Neural cell (in vitro differentiated cells): ENCODE results near the gene NPM3. TPM values are rescaled to one million over a fixed set of nuclear protein-coding genes. Genes with fewer than 3 reads are reported as not detected.

Experiments
- H2AFZ ChIP-seq: fragments of 200-600, 300-800 bp; sonication (generic), shearing (Covaris generic); 2 replicates; pipeline ENCODE4 v1.6.0; 2014; ENCODE audit warnings: low read depth, mild to moderate bottlenecking, antibody characterized with exemption, low read length, moderate library complexity
- H3F3A ChIP-seq: fragments of 200-600 bp; shearing (Covaris generic); 2 replicates; pipeline ENCODE4 v1.6.1; 2016; ENCODE audit warnings: mild to moderate bottlenecking, moderate library complexity, mixed read lengths, antibody characterized with exemption, low read length; ENCODE audit not compliant: insufficient read depth, poor library complexity, severe bottlenecking
- H3K27ac ChIP-seq: fragments of 200-600, 300-800 bp; sonication (generic), shearing (Covaris generic); 2 replicates; pipeline ENCODE4 v1.5.1; 2014; ENCODE audit warnings: mild to moderate bottlenecking, low read length, moderate library complexity
- H3K27me3 ChIP-seq: fragments of 300-800, 200-600 bp; sonication (generic), shearing (Covaris generic); 2 replicates; pipeline ENCODE4 v1.6.0; 2014; ENCODE audit warnings: mild to moderate bottlenecking, low read depth, low read length, moderate library complexity; ENCODE audit not compliant: insufficient read depth
- H3K36me3 ChIP-seq: fragments of 300-800, 200-600 bp; sonication (generic), shearing (Covaris generic); 2 replicates; pipeline ENCODE4 v1.5.1; 2014; ENCODE audit warnings: mild to moderate bottlenecking, antibody characterized with exemption, low read length, moderate library complexity; ENCODE audit not compliant: insufficient read depth
- H3K4me2 ChIP-seq: fragments of 300-800, 200-600 bp; sonication (generic), shearing (Covaris generic); 2 replicates; pipeline ENCODE4 v1.6.0; 2014; ENCODE audit warnings: mild to moderate bottlenecking, low read length
- H3K4me3 ChIP-seq: fragments of 300-800, 200-600 bp; sonication (generic), shearing (Covaris generic); 2 replicates; pipeline ENCODE4 v1.5.1; 2014; ENCODE audit warnings: mild to moderate bottlenecking, low read length, moderate library complexity
- H3K79me2 ChIP-seq: fragments of 200-600 bp; shearing (Covaris generic); replicated peaks from 2 replicates; pipeline ENCODE4 v1.6.0; 2014; ENCODE audit warnings: mild to moderate bottlenecking, low read length, moderate library complexity; ENCODE audit not compliant: insufficient read depth
- H3K9ac ChIP-seq: fragments of 300-800, 200-600 bp; sonication (generic), shearing (Covaris generic); 2 replicates; pipeline ENCODE4 v1.6.1; 2016; ENCODE audit warnings: mild to moderate bottlenecking, low read length, mixed read lengths
- H3K9me2 ChIP-seq: fragments of 200-600 bp; shearing (Covaris generic); 2 replicates; pipeline ENCODE4 v1.6.1; 2016; ENCODE audit warnings: mild to moderate bottlenecking, low read length, mixed read lengths; ENCODE audit not compliant: insufficient read depth
- H3K9me3 ChIP-seq: fragments of 200-600, 300-800 bp; sonication (generic), shearing (Covaris generic); 2 replicates; pipeline ENCODE4 v1.6.1; 2016; ENCODE audit warnings: mild to moderate bottlenecking, mixed run types, low read length, moderate library complexity, mixed read lengths
- H4K20me1 ChIP-seq: fragments of 200-600 bp; shearing (Covaris generic); 2 replicates; pipeline ENCODE4 v1.6.1; 2016; ENCODE audit warnings: mild to moderate bottlenecking, mixed run types; ENCODE audit not compliant: insufficient read depth
- CTCF ChIP-seq: fragments of 450-650 bp; IDR thresholded peaks from 2 replicates; pipeline ENCODE4 v1.5.1; 2014; ENCODE audit warnings: antibody characterized with exemption, mild to moderate bottlenecking, moderate library complexity; ENCODE audit not compliant: poor library complexity, severe bottlenecking
- EP300 ChIP-seq: fragments of 450-650 bp; conservative IDR thresholded peaks from 2 replicates; pipeline ENCODE4 v1.6.1; 2014; ENCODE audit warnings: antibody characterized with exemption, mild to moderate bottlenecking, moderate library complexity; ENCODE audit not compliant: poor library complexity, severe bottlenecking
- EZH2 ChIP-seq: fragments of 200-600, 300-800 bp; shearing (Covaris generic), sonication (generic); IDR thresholded peaks from 2 replicates; pipeline ENCODE4 v1.6.1; 2014; ENCODE audit warnings: antibody characterized with exemption, low read length, borderline replicate concordance, mild to moderate bottlenecking; ENCODE audit not compliant: insufficient read depth, poor library complexity, severe bottlenecking
- MXI1 ChIP-seq: fragments of 450-650 bp; conservative IDR thresholded peaks from 2 replicates; pipeline ENCODE4 v1.6.1; 2014; ENCODE audit warnings: antibody characterized with exemption, mild to moderate bottlenecking; ENCODE audit not compliant: poor library complexity, severe bottlenecking
- POLR2AphosphoS5 ChIP-seq: IDR thresholded peaks from 2 replicates; pipeline ENCODE4 v1.6.1; 2012
- RAD21 ChIP-seq: fragments of 450-650 bp; conservative IDR thresholded peaks from 2 replicates; pipeline ENCODE4 v1.6.1; 2014; ENCODE audit warnings: antibody characterized with exemption, mild to moderate bottlenecking, moderate library complexity
- REST ChIP-seq: IDR thresholded peaks from 2 replicates; pipeline ENCODE4 v1.6.1; 2012; ENCODE audit warnings: borderline replicate concordance
- SMC3 ChIP-seq: fragments of 450-650 bp; conservative IDR thresholded peaks from 2 replicates; pipeline ENCODE4 v1.6.1; 2014; ENCODE audit warnings: antibody characterized with exemption, mild to moderate bottlenecking, moderate library complexity; ENCODE audit not compliant: poor library complexity
- TAF1 ChIP-seq: IDR thresholded peaks from 2 replicates; pipeline ENCODE4 v1.6.1; 2012; ENCODE audit warnings: low read depth
- polyA plus RNA-seq: library from polyadenylated mRNA; depleted of rRNA; stranded (reverse); fragments of >200 nt; gene quantifications from 2 replicates; pipeline ENCODE4 v1.2.3, GENCODE V29; 2014

Gene NPM3
- polyA plus RNA-seq, 1 donor from 2014 or later = 53.0 TPM

DNA sequence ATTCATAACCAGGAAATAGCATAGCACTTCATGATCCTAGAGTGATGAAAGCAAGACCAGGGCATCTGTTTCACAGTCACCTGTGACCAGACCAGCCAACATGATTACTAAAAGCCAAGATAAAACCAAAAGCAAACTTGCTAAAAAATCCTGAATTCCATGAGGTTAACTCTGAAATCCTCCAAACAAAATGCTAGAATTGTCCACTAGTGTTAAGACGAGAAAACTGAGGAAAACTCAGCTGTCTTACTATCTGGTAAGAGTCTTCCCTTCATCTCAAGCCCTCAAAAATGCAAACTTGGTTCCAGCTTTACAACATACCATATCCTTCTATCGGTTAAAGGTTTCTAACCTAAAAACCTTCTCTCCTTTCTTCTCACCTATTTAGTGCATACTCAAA is 1.3 kb upstream of the NPM3 start:
- Histone ChIP-seq H3K36me3 (peaks cover 23% of the 10 kb centered on the region), H3K9me3 (no peaks in the 10 kb centered on the region), H3K4me3 (no peak overlapping the region), H3K27me3 (peaks cover 7% of the 10 kb centered on the region), H3K9ac (no peak overlapping the region), H3F3A (peaks cover 20% of the 10 kb centered on the region), H3K79me2 (peaks cover 9% of the 10 kb centered on the region), H3K4me2 (no peak overlapping the region), H4K20me1 (peaks cover 16% of the 10 kb centered on the region), H3K9me2 (no peaks in the 10 kb centered on the region), H3K27ac (no peak overlapping the region), H2AFZ (no peak overlapping the region)
- TF ChIP-seq RAD21 (no peak), POLR2AphosphoS5 (no peak), EP300 (no peak), MXI1 (no peak), SMC3 (no peak), TAF1 (no peak), CTCF (no peak), EZH2 (no peak), REST (no peak)

DNA sequence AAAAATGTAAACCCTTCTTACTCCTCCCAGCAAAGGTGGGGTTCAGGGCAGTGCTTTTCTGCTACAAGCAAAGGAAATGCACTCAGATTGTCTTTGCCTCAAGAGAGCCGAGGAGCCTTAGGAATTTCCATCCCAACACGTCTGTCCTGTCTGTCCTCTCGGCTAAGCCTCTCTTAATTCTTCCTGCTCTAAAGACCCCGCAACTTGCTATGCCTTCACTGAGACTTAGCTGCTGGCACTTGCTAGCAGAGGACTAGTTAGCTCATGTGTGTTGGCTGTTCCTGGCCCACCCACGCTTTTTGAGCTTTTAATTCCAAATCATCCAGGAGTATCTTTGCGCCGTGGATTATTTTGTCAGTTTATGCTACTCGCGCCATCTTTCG is 481 bp upstream of the NPM3 start:
- Histone ChIP-seq H3K4me3 (peak overlapping the region; percentile 77), H3K79me2 (peaks cover 9% of the 10 kb centered on the region), H3K9me3 (no peaks in the 10 kb centered on the region), H3K9ac (no peak overlapping the region), H3K27ac (no peak overlapping the region), H4K20me1 (peaks cover 16% of the 10 kb centered on the region), H2AFZ (no peak overlapping the region), H3K9me2 (no peaks in the 10 kb centered on the region), H3K4me2 (peak overlapping the region; percentile 82), H3K36me3 (peaks cover 23% of the 10 kb centered on the region), H3F3A (peaks cover 20% of the 10 kb centered on the region), H3K27me3 (peaks cover 16% of the 10 kb centered on the region)
- TF ChIP-seq POLR2AphosphoS5 = no peak
